Measurements from ENCODE around the gene CFAP107. TPM values are rescaled to one million over a fixed set of nuclear protein-coding genes. Genes with fewer than 3 reads are reported as not detected.

CFAP107 gene
- 3.0 TPM for total RNA-seq

DNA sequence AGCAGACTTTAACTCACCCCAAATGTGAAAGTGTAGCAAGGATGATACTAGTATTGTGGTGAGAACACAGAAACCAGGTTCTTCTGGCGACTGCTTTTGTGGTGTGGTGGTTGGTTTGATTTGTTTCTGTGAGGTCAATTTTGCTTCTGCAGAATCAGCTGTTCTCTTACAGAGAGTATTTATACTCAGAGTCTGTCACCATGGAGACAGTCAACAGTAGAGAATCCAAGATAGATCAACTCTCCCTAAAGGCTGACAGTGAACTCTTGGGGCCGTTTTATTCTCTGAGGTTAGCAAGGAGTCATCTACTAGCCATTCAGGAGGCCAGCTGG is at the start of gene CFAP107:
Gene CFAP107, plus strand, starts transcription at position 209 of the 332 bp plus-strand sequence. CDS start 231 bp downstream, outside the sequence.

GRCh38 chr1:12715896-12716437 is 30.0 kb upstream of the CFAP107 start, which contains the start of gene AADACL3:
Gene AADACL3 (plus strand): TSS chr1:12716110. CDS start chr1:12716177, 67 bp downstream.

GRCh38 chr1:12773438-12773837 is 27.4 kb downstream of the CFAP107 start, which contains the start of gene PRAMEF12:
Gene PRAMEF12 (plus strand): TSS chr1:12773738. CDS start chr1:12774868, 1,130 bp downstream.

GRCh38 chr1:12791097-12791496 is 45.1 kb downstream of the CFAP107 start, which contains the start of gene PRAMEF1:
Gene PRAMEF1 (plus strand): TSS chr1:12791397. CDS start chr1:12793228, 1,831 bp downstream.

Other genes with a start within 250 kb of the CFAP107 start
- gene DHRS3, start 128.0 kb upstream of the CFAP107 start, total RNA-seq = 28.4 TPM
- not detected for gene AADACL4, start 102.1 kb upstream of the CFAP107 start, total RNA-seq
- gene AADACL3, start 30.1 kb upstream of the CFAP107 start, total RNA-seq = not detected
- not detected for gene PRAMEF12, start 27.5 kb downstream of the CFAP107 start, total RNA-seq
- gene PRAMEF1, start 45.2 kb downstream of the CFAP107 start, total RNA-seq = not detected
- not detected for gene PRAMEF11, start 85.2 kb downstream of the CFAP107 start, total RNA-seq
- gene HNRNPCL1, start 102.5 kb downstream of the CFAP107 start, total RNA-seq = not detected
- not detected for gene PRAMEF2, start 110.9 kb downstream of the CFAP107 start, total RNA-seq
- gene PRAMEF4, start 140.0 kb downstream of the CFAP107 start, total RNA-seq = not detected
- gene PRAMEF10, start 152.1 kb downstream of the CFAP107 start, total RNA-seq = not detected
- not detected for gene PRAMEF7, start 170.4 kb downstream of the CFAP107 start, total RNA-seq
- not detected for gene PRAMEF6, start 201.4 kb downstream of the CFAP107 start, total RNA-seq